Activated T-cell treated with anti-CD3 and anti-CD28 coated beads for 24 hours (primary cell): ENCODE results near the gene TMEM81.

Experiments
- DNase-seq: peaks from one replicate; pipeline ENCODE4 v3.0.0-alpha.2; 2020; ENCODE audit warnings: low read depth

The TMEM81 gene

DNA sequence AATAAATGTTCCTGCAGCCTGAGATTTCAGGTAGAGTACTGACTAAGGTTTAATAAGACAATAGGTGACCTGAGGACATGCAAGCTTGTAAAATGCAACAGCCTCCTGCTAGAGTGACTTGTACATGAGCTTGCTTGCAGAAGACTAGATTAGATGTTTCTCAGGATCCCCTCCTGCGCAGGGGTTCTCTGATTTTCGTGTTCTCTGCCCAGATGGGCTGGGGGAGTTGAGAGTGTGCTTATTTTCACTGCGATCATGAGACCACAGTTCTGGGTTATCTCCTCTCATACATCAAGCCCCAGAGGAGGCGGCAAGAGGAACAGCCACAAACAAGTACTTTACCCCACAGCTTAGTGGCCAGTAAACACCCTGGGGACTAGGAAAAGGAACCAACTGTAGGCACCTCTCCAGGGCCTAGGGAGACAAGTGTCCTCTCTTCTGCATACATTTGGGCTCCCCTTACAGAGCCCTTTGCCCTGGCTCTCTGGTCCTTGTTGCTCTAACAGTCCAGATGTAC lies 8.0 kb downstream of the TMEM81 start:
- DNase-seq = no peak

DNA sequence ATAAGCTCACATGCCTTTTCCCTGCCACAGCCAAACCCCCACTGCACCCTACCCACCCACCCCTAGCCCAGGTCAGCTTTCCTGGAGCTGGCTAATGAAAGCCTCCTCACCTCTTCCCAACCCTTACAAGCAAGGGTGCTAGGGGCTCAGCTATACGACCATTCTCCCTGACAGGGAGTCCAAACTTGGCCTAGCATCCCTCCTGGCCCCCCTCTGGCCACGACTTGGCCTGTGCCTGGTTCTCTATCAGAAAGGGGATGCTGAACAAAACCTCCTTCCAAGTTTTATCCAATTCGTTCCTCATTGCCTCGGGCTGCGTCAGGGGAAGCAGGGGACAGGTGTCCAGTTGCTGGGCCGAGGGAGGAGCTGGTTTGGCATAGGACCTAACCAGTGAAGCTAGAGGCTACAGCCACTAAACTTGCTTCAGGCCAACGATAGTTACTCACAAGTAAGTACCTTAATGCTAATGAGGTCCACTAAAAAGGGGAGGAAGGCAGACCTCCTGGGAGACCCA lies 8.6 kb downstream of the TMEM81 start:
- no peak for DNase-seq

DNA sequence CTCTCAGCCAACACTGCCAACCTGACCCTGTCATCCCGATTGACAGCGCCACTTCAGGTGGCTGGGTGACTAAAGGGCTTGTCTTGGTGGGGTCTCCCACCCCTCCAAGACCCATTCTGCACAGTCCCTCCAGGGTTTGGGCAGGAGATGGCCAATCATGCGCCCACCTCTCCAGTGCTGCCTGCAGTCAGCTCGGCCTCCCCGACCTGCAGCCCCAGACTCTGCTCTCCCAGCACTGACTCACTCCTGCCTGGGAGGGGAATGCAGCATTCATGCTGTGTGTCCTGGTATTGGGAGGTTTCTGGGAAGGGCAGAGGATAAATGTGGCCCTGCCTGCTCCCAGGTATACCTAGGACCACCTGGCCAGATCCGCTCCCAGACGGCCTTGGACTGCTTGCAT lies 9.7 kb downstream of the TMEM81 start:
- DNase-seq = no peak

DNA sequence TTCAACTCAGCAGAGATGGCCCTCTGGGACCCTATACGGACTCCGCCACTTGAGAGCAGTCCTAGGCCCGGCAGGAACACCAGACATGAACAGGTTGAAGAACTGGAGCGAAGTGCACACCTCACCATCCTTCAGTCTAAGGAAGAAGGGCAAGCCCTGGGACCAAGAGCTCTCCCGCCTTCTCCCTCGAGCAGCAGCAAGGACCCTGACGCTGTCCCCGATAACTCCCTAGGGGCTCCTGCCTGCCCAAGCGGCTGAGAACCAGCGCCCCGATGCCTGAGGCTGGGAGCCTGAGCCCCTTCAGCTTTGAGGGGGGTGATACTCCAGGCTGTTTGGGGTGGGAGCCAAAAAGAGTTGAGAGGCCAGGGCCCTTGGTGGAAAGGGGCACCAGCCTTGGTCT lies 10.2 kb downstream of the TMEM81 start:
- no peak for DNase-seq

DNA sequence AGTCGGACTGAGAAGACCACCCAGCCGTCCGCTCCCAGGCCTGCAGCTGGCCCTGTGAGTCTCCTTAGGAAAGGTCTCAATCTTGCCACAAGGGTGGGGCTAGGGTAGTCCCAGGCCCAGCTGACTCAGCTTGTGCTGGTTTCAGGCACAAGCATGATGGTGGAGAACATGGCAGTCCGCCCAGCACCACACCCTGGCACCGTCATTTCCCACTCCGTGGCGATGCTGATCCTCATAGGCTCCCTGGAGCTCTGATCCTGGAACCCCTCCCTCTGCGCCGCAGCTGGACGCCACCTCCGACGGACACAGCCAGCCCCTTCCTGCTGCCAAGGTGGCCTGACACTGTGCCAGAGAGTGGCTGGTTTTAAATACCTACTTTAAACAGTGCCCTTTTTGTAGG lies 10.7 kb downstream of the TMEM81 start:
- no peak for DNase-seq

DNA sequence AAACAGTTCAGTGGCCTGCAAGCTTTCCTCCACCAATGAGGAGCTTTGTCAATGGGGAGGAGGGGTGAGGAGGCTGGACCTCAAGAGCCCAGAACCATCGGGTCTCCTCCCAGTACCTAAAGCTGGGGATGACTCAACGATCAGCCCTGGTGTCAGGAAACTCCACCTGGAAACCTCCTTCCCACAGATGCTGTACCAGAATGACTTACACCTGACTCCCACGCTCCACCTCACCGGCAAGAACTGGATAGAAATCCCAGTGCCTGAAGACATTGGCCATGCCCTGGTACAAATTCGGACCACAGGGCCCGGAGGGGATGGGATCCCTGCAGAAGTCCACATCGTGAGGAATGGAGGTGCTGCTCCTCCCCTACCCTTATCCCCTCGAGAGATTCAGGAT lies 11.4 kb downstream of the TMEM81 start:
- DNase-seq = no peak

DNA sequence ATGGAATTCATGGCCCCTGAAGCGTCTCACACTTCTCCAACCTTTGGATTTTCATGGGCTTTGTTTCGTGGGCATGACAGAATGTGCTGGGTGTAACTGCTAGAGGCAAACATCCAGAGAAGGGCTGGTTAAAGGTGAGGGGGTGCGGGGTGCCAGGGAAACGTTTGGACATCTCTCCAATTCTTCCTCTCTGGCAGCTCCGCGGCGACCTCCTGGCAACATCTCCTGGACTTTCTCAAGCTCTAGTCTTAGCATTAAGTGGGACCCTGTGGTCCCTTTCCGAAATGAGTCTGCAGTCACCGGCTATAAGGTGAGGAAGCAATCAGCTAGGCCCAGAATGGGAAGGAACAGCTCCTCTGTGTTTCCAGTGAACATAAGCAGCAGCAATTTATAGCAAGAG lies 12.0 kb downstream of the TMEM81 start:
- DNase-seq = no peak

DNA sequence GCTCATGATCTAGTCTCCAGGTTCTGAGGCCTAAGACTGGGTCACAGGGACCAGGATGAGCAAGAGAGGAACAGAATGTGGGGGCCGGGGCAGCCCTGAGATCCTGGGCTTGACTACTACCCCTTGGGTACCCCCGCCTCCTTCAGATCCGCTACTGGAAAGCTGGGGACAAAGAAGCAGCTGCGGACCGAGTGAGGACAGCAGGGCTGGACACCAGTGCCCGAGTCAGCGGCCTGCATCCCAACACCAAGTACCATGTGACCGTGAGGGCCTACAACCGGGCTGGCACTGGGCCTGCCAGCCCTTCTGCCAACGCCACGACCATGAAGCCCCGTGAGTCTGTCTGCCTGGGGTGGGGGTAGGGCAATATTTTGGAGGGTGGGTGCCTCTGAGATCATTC lies 12.5 kb downstream of the TMEM81 start:
- no peak for DNase-seq

DNA sequence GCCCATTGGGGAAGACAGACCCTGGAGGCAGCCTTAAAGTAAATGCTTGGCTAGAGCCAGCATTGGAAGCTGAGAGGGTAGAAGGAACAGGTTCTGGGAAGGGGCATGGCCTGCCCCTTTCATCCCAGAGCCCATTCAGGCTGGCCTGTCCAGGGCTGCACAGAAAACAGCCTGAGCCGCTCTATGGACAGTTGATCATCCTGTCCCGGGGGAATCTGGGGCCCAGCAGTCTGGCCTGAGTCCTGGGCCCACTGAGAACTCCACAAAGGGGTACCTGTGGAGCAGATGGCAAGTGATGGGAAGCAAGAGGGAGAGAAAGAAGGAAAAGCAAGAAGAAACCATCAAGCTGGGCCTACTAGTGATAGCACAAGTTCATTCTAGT lies 13.2 kb downstream of the TMEM81 start:
- no peak for DNase-seq

DNA sequence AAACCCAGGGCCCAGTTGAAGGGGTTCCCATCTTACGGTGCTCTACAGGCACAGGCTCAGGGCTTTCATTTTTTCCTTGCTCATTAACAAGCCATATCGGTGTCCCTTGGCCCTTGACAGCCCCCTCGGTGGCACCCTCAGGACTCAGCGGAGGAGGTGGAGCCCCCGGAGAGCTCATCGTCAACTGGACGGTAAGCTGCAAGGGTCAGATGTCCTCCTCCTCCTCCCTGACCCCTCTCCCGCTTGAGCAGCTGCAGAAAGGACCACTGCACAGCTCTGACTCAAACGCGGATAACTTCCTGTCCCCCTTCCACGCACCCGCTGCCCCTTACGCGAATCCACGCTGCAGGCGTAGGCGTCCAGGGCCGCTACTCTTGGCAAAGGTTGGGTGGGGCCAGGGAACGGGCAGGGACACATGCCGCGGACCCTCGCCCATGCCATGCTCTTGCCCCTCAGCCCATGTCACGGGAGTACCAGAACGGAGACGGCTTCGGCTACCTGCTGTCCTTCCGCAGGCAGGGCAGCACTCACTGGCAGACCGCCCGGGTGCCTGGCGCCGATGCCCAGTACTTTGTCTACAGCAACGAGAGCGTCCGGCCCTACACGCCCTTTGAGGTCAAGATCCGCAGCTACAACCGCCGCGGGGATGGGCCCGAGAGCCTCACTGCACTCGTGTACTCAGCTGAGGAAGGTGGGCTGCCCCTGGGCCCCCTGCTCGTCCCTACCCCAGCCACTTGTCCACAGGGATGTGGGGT lies 14.7 kb downstream of the TMEM81 start:
- DNase-seq = no peak

DNA sequence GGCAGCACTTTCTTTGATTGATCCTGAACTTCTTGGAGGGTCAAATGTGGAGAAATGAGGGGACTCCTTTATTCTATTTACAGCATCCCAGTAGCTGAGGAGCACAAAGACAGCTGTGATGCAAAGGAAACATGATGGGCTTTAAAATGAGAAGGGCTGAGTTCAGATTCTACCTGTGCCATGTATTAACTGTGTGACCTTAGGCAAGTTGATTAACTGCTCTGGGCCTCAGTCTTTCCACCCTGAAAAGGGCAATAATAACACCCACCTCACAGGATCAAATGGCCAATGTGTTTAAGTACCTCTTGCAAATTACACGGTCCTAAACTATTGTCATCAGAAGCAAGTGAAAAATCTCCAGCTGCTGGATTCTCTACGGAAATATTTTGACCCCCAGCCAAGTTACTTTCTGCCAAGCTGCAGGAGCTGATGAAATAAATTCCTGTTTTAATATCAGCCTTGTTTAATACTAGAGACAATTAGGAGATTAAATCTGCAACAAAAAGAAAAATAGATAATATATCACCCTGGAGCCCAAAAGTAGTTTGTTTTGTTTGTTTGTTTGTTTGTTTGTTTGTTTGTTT lies 15.7 kb downstream of the TMEM81 start:
- no peak for DNase-seq

DNA sequence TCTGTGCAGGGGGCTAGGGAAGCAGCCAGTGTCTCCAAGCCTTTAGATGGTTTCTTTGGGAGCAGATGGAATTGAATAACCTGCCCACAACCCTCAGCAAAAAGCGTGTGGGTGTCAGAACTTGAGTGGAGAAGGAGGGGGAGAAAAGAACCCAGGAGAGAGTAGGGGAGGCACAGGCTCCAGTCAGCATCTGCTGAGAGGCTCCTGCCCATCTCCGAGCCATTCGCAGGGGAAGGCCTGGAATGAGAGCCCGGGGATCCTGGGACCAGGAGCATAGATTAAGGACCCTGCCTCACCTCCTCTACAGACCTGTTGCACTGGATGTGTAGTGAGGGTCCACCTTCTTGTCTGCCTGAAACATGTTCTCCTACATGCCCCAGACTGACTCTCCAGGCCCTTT lies 16.3 kb downstream of the TMEM81 start:
- DNase-seq = no peak

DNA sequence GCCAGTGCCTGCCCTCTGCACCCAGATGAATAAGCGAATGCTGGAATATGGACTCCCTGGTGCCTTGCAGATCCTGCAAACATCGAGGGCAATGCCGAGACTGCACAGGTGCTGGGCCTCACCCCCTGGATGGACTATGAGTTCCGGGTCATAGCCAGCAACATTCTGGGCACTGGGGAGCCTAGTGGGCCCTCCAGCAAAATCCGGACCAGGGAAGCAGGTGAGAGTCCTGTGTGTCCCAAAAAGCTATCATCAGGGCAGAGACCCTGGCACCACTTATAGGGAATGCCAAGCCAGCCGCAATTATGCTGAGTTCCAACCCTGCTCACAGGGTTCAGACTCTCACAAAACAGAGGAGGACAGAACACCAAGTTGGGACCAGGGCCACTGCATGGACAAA lies 17.2 kb downstream of the TMEM81 start:
- DNase-seq = no peak

DNA sequence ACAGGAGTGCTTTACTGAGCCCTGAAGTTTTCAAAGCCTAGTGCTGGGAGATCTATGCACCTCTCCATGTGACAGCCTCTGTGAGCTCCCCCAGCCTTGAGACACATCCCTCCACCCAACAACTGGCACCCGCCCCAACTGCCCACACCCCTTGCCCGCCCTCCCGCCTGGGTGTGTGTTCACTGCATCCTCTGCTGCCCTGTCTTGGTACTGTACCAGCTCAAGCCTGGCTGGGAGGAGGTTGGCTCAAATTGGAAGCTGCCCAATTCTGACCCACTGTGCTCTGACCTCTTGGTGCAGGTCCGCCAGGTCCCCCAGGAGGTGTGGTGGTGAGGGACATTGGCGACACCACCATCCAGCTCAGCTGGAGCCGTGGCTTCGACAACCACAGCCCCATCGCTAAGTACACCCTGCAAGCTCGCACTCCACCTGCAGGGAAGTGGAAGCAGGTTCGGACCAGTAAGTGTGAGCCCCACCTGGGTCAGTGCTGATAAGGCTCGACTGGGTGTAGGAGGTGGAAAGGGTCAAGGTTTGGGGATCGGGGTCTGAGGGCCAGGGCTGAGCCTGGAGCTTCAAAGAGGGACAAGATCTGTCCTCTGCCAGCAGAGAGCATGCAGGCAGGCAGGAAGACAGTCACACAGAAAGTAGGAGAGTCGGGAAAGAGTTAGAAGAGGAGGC lies 18.0 kb downstream of the TMEM81 start:
- DNase-seq = no peak

DNA sequence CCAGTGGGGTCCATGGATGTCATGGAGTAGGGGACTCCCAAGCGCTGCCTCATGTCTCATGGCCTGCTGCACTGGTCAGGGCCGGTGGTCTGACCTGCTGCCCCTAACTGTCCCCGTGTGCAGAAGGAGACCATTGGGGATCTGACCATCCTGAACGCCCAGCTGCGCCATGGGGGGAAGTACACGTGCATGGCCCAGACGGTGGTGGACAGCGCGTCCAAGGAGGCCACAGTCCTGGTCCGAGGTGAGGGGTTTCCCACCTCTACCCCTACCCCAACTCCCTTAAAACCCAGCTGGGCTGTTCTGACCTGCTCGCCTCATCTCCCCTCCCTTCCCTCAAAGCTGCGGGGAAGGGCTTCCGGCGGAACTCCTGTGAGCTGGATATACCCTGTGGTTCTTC lies 18.6 kb downstream of the TMEM81 start:
- no peak for DNase-seq

DNA sequence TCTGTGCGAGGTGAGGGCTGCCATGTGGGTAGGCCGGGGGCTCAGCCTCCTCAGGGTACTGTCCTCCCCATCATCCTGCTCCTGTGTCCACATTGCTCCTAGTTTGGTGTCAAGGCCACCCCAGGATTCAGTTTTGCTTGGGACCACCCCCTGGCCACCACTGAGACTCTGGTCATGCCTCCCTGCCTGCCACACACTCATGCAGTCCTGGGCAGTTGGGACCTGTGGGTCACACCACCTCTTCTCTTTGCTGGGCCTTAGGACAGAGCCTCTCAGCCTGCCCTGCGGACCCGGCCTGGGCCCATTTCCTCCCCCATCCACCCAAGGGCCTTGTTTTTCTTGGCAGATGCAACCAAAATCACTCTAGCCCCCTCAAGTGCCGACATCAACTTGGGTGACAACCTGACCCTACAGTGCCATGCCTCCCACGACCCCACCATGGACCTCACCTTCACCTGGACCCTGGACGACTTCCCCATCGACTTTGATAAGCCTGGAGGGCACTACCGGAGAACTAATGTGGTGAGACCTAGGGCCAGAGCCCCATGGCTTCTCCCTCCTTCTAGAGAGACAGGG lies 19.4 kb downstream of the TMEM81 start:
- no peak for DNase-seq

DNA sequence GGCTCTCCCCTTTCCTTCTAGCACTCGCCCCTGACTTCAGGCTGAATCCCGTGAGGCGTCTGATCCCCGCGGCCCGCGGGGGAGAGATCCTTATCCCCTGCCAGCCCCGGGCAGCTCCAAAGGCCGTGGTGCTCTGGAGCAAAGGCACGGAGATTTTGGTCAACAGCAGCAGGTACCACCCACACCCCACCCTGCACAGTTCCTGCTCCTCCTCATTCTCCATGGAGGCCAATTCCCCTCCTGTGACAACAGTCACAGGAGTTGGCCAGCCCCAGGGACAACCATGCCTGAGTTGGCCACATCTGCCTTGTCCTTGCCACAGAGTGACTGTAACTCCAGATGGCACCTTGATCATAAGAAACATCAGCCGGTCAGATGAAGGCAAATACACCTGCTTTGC lies 20.0 kb downstream of the TMEM81 start:
- no peak for DNase-seq

DNA sequence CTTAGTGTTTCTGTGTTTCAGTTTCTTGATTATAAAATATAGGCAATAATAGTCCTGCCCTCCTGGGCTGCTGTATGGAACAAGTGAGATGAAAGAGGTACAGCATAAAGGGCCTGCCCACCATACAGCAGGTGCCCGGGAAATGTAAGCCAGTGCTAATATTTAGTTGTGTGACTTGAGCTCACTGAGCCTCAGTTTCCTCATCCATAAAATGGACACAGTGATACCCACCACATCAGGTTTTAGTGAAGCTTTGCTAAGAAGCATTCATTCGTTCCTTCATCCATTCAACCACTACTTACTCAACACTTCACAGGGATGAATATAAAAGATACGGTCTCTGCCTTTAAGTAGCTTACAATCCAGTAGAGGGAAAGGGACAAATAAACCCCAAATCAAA lies 21.4 kb downstream of the TMEM81 start:
- no peak for DNase-seq

DNA sequence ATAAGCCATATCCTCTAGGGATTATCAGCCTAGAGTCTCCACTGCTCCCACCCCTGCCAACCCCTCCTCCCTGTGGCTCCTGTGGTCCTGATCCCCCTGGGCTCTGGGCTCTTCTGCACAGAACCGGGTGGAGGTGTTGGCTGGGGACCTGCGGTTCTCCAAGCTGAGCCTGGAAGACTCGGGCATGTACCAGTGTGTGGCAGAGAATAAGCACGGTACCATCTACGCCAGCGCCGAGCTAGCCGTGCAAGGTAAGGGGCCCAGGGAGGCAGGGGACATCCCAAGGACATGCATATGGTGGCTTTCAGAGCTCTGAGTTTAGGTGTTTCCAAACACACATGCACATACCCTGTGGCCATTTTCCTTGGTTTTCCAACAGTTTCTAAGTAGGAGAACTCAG lies 21.9 kb downstream of the TMEM81 start:
- DNase-seq = no peak

DNA sequence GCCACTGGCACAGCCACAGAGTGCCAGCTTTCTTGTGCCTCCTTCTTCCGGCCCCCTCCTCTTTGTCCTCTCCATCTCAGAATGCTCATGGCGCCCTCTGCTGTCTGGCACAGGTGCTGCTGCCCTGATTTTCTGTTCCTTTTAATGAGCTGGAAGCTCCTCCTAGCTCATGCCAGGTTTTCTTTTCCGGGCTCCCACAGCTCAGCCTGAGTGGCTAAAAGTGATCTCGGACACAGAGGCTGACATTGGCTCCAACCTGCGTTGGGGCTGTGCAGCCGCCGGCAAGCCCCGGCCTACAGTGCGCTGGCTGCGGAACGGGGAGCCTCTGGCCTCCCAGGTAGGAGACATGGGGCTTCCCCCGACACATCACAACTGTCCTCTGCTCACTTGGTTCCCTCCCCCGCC lies 22.6 kb downstream of the TMEM81 start:
- peak; percentile 59 for DNase-seq

DNA sequence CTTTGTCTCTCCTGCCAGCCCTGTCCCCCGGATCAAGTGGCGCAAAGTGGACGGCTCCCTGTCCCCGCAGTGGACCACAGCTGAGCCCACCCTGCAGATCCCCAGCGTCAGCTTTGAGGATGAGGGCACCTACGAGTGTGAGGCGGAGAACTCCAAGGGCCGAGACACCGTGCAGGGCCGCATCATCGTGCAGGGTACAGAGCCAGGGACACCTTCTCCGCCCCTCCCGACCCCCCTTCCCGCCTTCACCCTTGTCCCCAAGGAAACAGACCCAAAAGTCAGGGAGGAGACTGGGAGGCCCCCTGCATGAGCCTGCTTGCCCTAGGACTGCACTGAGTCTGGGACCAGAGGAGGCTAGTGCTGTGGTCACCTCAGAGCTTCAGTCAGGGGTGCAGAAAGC lies 23.0 kb downstream of the TMEM81 start:
- no peak for DNase-seq

DNA sequence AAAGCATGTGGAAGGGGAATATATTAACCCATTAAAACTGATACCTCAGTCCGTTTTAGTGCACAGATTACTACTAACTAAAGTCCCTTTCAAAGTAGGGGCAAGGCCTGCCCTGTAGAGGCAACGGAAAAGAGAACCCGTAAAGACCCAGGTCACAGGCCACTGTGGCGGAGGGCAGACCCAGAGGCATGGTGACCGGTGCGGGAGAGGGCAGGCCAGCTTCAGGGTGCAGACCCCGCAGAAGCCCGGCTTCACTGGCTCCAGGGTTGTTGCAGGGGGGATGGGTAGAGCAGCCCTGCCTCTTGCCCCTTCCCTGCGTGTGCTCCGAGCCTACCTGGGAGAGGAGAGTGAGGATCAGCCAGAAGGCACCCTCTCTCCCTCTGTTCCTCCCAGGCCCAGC lies 23.5 kb downstream of the TMEM81 start:
- DNase-seq = no peak

DNA sequence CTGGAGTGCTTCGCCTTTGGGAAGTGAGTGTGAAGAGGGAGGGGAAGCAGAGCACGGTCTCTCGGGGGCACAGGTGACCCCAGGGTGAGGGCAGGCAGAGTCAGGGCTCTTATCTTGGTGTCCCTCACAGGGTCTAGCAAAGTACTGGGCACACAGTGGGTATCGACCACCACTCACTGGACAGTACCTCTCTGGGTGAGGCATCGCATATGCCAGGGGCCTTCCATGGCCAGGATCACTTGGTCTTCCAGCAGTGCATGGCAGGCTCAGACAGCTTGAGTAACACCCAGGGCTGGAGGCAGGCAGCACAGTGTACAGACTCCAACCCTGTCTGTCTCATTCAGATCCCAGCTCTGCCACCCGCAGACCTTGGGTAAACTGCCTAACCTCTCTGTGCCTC lies 24.6 kb downstream of the TMEM81 start:
- no peak for DNase-seq
